ENCODE measurements around the gene AGL.
"Not testable (repeated sequence)": the region's sequence is repeated elsewhere in the genome, so short reads cannot be mapped to it uniquely, and the experiment has no call there.

Gene AGL

DNA sequence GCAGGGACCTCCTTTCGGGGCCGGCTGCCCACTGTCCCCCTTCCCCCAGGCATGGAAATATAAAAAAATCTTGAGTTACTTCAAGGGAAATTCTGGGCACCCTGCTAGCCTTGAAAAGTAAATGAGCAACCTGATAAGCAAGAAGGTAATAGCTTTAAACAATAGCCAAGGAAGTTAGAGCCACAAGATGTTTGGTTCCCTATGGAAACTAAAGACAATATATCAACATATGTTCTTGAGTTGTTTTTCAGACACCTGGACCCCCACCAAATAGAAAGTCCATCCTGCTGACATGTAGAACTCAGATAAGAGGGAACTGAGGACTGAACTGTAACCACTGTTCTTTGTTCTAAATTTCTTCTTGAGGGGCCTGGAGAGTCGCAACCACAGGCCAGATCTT lies 100.3 kb downstream of the AGL start:
- FAIRE-seq: no peak

DNA sequence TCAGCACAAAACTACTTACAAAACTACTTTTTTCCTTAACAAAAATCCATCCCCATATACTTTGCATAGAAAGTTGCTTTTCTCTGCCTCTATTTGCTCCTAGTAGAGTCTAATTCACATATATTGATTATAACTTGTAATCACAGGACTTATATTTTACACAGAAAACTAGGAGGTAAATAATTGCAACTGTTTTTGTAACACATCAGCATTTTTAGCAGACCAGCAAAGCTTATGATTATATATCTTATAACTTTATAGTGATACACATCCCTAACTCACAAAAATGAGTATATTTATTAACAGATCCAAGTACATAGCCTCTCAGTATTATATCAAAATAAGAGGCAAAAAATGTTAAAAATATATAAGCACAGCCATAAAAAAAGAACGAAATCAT lies 102.4 kb downstream of the AGL start:
- FAIRE-seq: no peak

DNA sequence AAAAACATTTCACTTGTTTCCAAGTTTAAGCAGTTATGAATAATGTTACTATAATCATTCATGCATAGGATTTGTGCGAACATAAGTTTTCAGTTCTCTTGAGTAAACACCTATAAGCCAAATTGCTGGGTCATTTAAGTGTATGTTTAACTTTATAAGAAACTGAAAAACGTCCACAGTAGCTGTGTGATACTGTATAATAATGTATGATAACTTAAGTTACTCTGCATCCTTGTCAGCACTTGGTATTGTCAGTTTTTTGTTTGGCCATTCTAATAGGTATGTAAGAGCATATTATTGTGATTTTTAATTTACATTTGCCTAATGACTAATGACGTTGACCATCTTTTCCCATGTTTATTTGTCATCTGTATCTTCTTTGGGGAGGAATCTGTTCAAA lies 105.2 kb downstream of the AGL start:
- no peak for FAIRE-seq

DNA sequence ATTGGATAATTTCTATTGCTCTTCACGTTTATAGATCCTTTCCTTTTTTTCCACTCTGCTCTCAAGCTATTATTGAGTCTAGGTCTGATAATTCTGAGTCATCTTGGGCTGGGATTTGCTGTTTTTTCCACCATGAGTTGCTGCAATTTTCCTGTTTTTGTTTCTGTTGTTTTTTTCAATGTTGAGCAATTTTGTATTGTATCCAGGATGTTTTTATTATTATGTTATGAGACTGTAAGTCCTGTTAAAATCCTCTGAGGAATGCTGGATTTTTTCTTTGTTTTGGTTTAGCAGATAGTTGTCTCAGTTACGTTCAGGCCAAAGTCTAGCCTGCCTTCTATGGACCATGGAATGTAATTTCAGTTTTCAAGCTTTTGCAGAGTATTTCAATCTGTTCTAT lies 106.6 kb downstream of the AGL start:
- FAIRE-seq: no peak

DNA sequence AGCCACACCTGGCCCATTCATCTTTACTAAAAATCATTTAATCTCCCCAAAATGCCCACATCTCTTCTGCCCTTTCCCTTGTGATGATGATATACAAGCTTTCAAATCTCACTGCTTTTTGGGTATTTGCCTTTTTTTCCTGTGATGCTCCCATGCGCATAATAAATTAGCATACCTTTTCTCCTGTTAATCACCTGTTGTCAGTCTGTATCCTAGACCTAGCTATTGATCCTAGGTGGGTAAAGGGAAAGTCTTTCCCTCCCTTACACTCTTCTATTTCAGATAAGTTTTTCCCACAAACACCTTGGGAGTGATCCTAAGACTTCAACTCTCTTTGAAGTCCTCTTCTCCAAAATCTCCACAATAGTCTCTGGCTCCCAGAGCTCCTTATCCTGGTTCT lies 107.7 kb downstream of the AGL start:
- FAIRE-seq: no peak

DNA sequence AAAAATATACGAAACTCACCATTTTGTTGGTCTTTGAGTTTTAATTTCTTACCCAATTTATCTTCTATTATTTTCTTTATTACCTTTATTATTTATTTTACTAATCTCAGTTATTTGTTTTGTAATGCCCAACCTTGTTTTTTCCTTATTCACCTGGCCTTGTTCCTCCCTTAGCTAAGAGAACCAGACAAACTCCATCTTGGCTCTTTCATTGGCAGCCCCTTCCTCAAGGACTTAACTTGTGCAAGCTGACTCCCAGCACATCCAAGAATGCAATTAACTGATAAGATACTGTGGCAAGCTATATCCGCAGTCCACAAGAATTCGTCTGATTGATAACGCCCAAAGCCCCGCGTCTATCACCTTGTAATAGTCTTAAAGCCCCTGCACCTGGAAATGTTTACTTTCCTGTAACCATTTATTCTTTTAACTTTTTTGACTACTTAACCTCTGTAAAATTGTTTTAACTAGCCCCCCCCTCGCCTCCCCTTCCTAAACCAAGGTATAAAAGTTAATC lies 109.1 kb downstream of the AGL start:
- not testable (repeated sequence) for FAIRE-seq

DNA sequence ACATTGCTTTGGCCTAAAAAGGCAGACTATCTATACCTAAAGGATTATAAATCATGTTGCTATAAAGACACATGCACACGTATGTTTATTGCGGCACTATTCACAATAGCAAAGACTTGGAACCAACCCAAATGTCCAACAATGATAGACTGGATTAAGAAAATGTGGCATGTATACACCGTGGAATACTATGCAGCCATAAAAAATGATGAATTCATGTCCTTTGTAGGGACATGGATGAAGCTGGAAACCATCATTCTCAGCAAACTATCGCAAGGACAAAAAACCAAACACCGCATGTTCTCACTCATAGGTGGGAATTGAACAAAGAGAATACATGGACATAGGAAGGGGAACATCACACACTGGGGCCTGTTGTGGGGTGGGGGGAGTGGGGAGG lies 110.1 kb downstream of the AGL start:
- FAIRE-seq: not testable (repeated sequence)

DNA sequence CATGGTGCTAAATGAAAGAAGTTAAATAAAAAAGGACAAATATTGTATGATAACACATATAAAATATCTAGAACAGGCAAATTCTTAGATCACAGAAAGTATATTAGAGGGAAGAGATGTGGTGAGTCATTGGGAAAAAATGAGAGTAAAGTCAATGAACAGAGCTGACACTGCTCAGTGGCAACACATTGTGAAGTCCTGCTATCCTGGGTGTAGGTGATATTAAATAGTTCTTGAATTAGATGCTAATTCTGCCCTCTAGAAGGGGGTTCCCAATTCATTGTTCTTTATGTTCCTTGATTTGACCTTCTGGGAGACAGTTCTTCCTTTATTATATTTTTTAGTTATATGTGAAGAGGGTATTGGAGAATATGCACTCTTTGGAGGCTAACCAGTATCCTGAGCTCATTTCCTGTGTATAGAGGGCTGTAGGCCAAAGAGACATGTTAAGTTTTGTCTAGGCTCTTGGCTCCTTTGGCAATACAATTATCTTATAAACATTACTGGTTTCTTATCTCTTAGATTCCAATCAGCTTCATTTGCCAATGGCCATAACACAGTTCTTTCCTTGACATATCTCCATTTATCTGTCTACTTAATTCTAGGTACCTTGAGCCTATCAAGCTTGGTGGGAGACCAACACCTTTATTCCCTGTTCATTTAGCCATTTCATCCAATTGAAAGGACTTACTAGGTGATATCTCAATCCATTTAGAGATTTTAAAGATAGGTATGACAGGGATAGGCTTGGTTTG lies 113.1 kb downstream of the AGL start:
- FAIRE-seq: no peak

DNA sequence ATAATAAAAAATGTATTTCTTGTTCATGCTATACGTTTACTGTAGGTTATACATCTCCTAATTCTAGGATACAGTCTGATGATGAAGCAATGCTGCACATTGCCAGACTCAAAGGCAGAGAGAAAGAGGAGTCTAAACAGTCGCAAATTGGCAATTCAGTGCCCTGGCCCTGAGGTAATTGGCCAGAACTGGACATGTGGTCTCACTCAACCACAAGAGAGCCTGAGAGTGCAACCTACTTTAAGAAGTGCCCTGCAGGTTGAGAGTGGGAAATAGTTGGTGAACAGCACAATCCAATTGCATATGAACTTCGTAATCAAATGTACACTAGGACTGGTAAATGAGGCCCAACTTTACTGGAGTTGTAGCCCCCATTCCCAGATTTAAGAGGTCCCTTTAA lies 114.6 kb downstream of the AGL start:
- FAIRE-seq: no peak

DNA sequence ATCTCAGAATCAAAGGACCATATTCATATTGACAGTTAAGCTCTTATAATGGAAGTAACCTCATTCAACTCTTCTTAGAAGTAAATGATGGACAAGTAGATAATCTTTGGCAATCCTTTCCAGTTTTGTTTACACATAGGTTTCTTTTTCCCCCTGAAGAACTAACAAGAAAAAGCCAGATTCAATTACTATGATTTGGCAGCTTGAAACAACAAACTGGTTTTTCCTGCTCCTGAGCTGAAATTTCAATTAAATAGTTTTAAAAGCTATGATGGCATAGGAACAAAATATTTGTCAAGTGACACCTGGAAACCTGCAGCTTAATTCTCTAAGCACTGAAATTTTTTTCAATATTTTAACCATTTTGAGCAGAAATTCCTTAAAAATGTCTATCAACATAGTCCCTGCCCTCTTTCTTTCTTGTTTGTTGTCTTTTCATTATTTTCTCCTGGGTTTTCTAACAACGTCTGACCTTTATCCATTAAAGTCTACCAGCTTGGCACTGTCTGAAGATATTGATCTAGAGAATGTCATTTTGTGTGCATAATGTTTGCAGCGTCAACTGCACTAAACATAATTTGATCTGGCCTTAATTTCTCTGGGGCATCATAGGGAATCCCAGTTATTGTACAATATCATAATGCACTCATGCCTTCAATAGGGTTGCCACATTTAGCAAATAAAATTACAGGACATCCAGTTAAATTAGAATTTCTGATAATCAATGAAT lies 115.7 kb downstream of the AGL start:
- FAIRE-seq: no peak

DNA sequence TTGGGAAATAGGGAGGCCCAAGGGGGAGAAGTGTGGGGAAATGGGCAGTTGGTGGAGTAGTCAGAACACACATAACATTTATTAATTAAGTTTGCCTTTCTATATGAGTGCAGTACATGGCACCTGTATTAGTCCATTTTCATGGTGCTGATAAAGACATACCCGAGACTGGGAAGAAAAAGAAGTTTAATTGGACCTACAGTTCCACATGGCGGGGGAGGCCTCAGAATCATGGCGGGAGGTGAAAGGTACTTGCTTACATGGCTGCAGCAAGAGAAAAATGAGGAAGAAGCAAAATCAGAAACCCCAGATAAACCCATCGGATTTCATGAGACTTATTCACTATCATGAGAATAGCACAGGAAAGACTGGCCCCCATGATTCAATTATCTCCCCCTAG lies 118.1 kb downstream of the AGL start:
- no peak for FAIRE-seq

DNA sequence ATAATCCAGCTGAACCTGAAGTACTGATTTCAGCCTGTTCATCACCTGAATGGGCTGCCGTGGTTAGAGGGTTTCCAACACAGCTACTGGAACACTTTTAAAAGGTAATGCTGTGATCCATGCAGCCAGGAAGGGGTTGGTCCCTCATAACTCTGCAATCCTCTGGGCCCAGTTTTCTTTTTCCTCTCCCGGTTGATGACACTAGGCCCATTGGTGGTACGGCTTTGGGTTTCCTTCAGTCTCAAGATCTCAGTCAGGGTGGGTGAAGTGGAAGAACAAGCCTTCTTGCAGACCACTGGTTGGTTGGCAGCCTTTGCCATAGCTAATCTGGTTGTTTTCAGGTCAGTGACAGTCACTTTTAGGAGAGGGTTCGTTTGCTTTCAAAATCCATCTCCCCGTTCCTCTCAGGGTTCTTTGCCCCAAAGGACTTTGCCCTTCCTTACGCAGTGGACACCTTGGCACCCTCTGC lies 119.1 kb downstream of the AGL start:
- FAIRE-seq: no peak

DNA sequence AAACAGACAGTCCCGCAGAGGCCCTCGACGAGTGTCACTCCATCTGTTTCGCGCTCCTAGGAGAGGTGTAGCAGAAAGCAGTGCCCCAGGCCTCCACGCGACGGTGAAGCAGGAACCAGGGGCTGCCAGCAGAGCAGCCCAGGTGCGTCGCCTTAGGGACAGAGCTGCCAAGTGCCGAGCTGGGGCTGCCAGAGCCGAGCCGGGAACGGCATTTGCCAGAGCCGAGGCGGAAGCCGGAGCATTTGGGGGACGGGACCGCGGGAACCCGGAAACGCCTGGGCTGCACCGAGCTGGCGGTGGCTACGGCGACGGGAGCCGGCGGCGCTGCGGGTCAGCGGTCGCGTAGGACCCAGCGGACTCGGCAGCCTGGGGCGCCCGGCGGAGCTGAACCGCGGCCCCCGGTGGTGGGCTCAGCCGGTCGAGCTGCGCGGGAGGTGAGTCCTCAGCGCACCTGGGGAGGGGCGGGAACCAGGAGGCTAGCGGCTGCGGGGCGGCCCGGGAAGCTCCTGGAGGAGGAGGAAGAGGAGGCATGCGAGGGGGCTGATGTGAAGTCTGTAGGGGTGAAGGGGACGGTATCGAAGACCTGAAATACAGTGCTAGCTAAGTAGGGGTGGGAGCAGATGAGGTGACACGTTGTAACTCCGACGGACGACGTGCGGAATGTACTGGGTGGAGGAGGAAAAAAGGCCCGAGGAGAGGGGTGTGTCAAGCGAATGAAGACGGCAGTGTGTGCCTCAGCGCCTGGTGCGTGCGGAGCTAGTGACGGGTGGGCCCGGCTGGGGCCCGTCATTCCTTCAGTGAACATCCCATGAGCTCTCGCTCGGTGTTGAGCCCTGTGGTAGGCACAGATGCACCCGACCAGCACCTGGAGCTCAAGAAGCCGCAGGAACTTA lies 119.8 kb downstream of the AGL start, which contains the start of gene SLC35A3:
Gene SLC35A3, plus strand, starts transcription at position 268 of the 893 bp plus-strand sequence. CDS start 23,559 bp downstream, outside the sequence.
- no peak for FAIRE-seq

DNA sequence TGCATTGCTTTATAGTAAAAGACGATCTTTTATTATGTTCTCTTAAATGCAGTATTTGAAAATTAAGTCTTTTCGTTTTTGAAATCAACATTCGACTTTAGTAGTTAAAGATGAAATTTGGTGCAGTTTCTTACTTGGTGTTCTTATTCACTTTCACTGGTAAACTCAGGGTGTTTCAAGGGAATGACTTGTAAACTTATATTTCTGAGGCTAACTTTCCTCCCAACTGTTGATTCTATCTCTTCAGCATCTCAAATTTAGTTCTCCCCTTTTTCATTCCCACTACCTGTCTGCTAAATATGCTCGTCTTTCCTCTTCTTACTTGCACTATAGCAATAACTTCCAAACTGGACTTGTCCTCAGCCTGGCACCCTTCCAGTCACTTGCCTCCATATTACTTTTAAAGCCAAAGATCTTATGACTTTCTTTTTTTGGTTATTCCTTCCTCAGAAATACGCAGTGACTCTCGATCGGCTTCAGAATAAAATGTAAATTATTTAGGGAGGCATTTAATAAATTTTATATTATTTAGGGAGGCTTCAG lies 120.6 kb downstream of the AGL start:
- FAIRE-seq: no peak

DNA sequence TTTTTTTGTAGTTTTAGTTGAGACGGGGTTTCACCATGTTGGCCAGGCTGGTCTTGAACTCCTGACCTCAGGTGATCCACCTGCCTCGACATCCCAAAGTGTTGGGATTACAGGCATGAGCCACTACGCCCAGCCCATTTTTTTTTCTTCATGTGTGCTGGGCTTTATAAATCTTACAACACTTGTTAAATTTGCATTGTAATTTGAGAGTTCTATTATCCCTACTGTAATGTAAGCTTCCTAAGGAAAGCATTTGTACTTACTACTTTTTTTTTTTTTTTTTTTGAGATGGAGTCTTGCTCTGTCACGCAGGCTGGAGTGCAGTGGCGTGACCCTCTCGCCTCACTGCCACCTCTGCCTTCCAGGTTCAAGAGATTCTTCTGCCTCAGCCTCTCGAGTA lies 121.9 kb downstream of the AGL start:
- FAIRE-seq: not testable (repeated sequence)

All from islet of Langerhans (tissue), 1 donor.